KMS-11 (cell line): ENCODE results near the gene RNF220.

Source experiments
- H2AFZ ChIP-seq: fragments of 200-600 bp; sonication (generic); 2 replicates; pipeline ENCODE4 v1.6.1; 2016; ENCODE audit warnings: antibody characterized with exemption, mixed run types, low read depth
- H3K27ac ChIP-seq: fragments of 200-600 bp; sonication (generic); 2 replicates; pipeline ENCODE4 v1.6.1; 2016; ENCODE audit warnings: mild to moderate bottlenecking, mixed run types
- H3K27me3 ChIP-seq: fragments of 200-600 bp; sonication (generic); 2 replicates; pipeline ENCODE4 v1.6.1; 2017; ENCODE audit warnings: mild to moderate bottlenecking, low read depth, mixed run types, moderate library complexity; ENCODE audit not compliant: insufficient read depth
- H3K36me3 ChIP-seq: fragments of 200-600 bp; sonication (generic); 2 replicates; pipeline ENCODE4 v1.6.1; 2017; ENCODE audit warnings: mild to moderate bottlenecking, mixed run types; ENCODE audit not compliant: insufficient read depth
- H3K4me1 ChIP-seq: fragments of 200-600 bp; sonication (generic); 2 replicates; pipeline ENCODE4 v1.6.1; 2016; ENCODE audit warnings: mild to moderate bottlenecking, low read depth, mixed run types; ENCODE audit not compliant: poor library complexity, severe bottlenecking
- H3K4me2 ChIP-seq: fragments of 200-600 bp; sonication (generic); 2 replicates; pipeline ENCODE4 v1.7.0; 2016; ENCODE audit warnings: mild to moderate bottlenecking, mixed run types
- H3K4me3 ChIP-seq: fragments of 200-600 bp; sonication (generic); IDR thresholded peaks from 2 replicates; pipeline ENCODE4 v1.6.1; 2017; ENCODE audit warnings: low read depth, low read length, mixed read lengths; ENCODE audit not compliant: insufficient read depth
- H3K79me2 ChIP-seq: fragments of 200-600 bp; sonication (generic); 2 replicates; pipeline ENCODE4 v1.6.1; 2016; ENCODE audit warnings: low read depth, mixed run types; ENCODE audit not compliant: insufficient read depth
- H3K9ac ChIP-seq: fragments of 200-600 bp; sonication (generic); 2 replicates; pipeline ENCODE4 v1.6.1; 2016; ENCODE audit warnings: mild to moderate bottlenecking, mixed run types
- H4K20me1 ChIP-seq: fragments of 200-600 bp; sonication (generic); 2 replicates; pipeline ENCODE4 v1.6.1; 2016; ENCODE audit warnings: mild to moderate bottlenecking, mixed run types; ENCODE audit not compliant: insufficient read depth
- CTCF ChIP-seq: fragments of 200-600 bp; sonication (generic); conservative IDR thresholded peaks from 2 replicates; pipeline ENCODE4 v1.6.1; 2017; ENCODE audit warnings: low read depth, mild to moderate bottlenecking, antibody characterized with exemption, low read length, moderate library complexity, mixed read lengths

RNF220 gene

DNA sequence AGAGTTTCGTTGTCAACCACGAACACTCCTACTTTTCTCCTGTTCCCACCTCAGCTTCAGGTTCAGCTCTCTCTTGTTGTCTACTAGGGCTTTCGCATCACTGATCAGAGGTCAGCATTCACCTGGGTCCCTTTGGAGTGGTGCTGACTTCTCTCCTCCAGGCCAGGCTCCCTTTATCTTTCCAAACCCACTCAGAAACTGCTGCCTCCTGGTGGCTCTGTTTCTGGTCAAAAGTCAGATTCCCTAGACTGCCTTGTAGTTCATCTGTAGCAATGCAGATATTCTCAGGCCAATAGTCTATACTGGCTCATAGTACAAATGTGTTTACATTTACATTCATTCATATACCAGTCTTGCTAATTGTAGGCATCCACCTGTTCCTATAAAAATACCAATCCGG lies 43.6 kb upstream of the RNF220 start:
- no peak overlapping the region for H2AFZ ChIP-seq
- no peak overlapping the region for H3K4me2 ChIP-seq
- no peaks in the 10 kb centered on the region for H3K79me2 ChIP-seq
- no peak for TF ChIP-seq CTCF
- no peaks in the 10 kb centered on the region for H4K20me1 ChIP-seq
- no peaks in the 10 kb centered on the region for H3K36me3 ChIP-seq
- no peak overlapping the region for H3K4me3 ChIP-seq
- H3K27ac ChIP-seq, result no peak overlapping the region
- H3K9ac ChIP-seq, result no peak overlapping the region
- no peaks in the 10 kb centered on the region for H3K27me3 ChIP-seq
- no peaks in the 10 kb centered on the region for H3K4me1 ChIP-seq

- no peak overlapping the region for H3K9ac ChIP-seq
- no peaks in the 10 kb centered on the region for H3K36me3 ChIP-seq
- no peak for TF ChIP-seq CTCF
- H3K27me3 ChIP-seq, result no peaks in the 10 kb centered on the region
- no peak overlapping the region for H3K4me3 ChIP-seq
- no peak overlapping the region for H3K4me2 ChIP-seq
- no peaks in the 10 kb centered on the region for H4K20me1 ChIP-seq
- H3K27ac ChIP-seq, result no peak overlapping the region
- no peaks in the 10 kb centered on the region for H3K79me2 ChIP-seq
- no peak overlapping the region for H2AFZ ChIP-seq
- no peaks in the 10 kb centered on the region for H3K4me1 ChIP-seq
These were observed 38.6 kb upstream of the RNF220 start for GRCh38 chr1:44366371-44366975.

- Histone ChIP-seq H3K4me1 (no peaks in the 10 kb centered on the region), H3K79me2 (no peaks in the 10 kb centered on the region)
These were observed 37.1 kb upstream of the RNF220 start for GRCh38 chr1:44367944-44368343.

DNA sequence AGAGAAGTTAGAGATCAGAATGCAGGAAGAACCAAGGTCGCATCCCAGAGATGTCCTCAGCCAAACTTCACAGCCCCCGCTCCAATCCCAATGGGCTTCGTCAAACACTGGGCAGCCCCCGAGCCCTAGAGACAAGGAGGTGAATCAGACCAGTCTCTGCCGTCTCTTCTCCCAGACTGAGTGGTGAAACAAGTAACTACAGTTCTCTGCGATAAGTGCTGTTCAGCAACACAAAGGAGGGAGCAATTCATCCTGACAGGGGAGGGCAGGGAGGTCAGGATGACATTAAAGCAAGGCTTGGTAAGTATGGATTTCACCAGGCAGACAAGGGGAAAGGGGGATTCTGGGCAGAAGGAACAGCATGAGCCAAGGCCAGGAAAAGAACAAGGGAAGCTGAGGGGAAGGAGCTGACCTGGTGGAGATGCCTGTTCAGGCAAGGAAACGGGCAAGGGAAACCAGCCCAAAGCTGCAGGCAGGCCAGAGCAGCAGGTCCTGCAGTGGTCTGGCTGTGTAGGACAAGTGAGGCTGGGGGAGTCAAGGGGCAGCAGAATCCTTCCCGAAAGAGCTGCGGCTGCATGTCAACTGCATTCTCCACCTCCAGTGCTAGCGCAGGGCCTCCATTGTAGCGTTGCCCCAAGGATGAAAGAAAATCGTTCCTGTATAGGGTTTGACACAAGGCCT lies 36.4 kb upstream of the RNF220 start:
- no peak overlapping the region for H3K9ac ChIP-seq
- H3K4me1 ChIP-seq, result no peaks in the 10 kb centered on the region
- no peaks in the 10 kb centered on the region for H3K27me3 ChIP-seq
- H3K4me3 ChIP-seq, result no peak overlapping the region
- no peaks in the 10 kb centered on the region for H3K79me2 ChIP-seq
- H3K27ac ChIP-seq, result no peak overlapping the region
- no peaks in the 10 kb centered on the region for H4K20me1 ChIP-seq
- H3K36me3 ChIP-seq, result no peaks in the 10 kb centered on the region
- no peak overlapping the region for H3K4me2 ChIP-seq
- no peak for TF ChIP-seq CTCF
- no peak overlapping the region for H2AFZ ChIP-seq

More at GRCh38 chr1:44367944-44368343, 37.1 kb upstream of the RNF220 start:
- Histone ChIP-seq H4K20me1 (no peaks in the 10 kb centered on the region), H3K4me2 (no peak overlapping the region), H3K27me3 (no peaks in the 10 kb centered on the region), H3K27ac (no peak overlapping the region), H3K4me3 (no peak overlapping the region), H3K9ac (no peak overlapping the region), H2AFZ (no peak overlapping the region), H3K36me3 (no peaks in the 10 kb centered on the region)
- TF ChIP-seq CTCF, result no peak
